HCT116 (cell line): ENCODE results near the gene MGST2. TPM values are rescaled to one million over a fixed set of nuclear protein-coding genes. Genes with fewer than 3 reads are reported as not detected.

Experiments
- ATAC-seq: fragments of 200-7000 bp; cut with Tn5 transposase; 2 replicates; pipeline ENCODE4 v1.9.1; 2020; ENCODE audit warnings: mild to moderate bottlenecking, moderate library complexity
- BruUV-seq: library from RNA; stranded (reverse); fragments of 400-500 nt; replicated peaks from 2 replicates; lab custom pipeline; 2021; lab: Mats Ljungman, UMichigan
- CTCF ChIA-PET: fragments of 300-600 bp; sonication (Branson Sonifier 250); formaldehyde crosslinking; loops from one replicate; lab custom pipeline; 2021; ENCODE audit warnings: antibody characterized with exemption; lab: Charles Lee
- POLR2A ChIA-PET: fragments of 300-600, 350-600 bp; sonication (Branson Sonifier 250); formaldehyde crosslinking; loops from one replicate; lab custom pipeline; 2021; ENCODE audit warnings: antibody characterized with exemption; lab: Charles Lee
- RAD21 ChIA-PET, 2 experiments: fragments of 300-600 bp; sonication (Branson Sonifier 250); formaldehyde crosslinking; loops; one replicate each; lab custom pipeline; 2023; ENCODE audit warnings: low total read pairs in 2 of 2; ENCODE audit not compliant: uncharacterized antibody in 2 of 2, unreplicated experiment in 2 of 2, low non-redundant PET in 1 of 2; lab: Charles Lee
- DNase-seq: peaks from one replicate; pipeline ENCODE4 v3.0.0-alpha.2; 2010; ENCODE audit warnings: low read depth, low spot score
- H2AFZ ChIP-seq: fragments of 200-600 bp; shearing (Covaris generic), sonication (generic); 2 replicates; pipeline ENCODE4 v1.6.1; 2017; ENCODE audit warnings: low read depth, mixed run types, mixed read lengths, antibody characterized with exemption, low read length; ENCODE audit not compliant: poor library complexity, severe bottlenecking
- H3K27ac ChIP-seq: 2 replicates; pipeline ENCODE4 v1.5.1; 2012; ENCODE audit warnings: low read depth, low read length
- H3K27me3 ChIP-seq: fragments of 200-600 bp; sonication (generic); 2 replicates; pipeline ENCODE4 v1.6.1; 2016; ENCODE audit warnings: mixed run types, low read length, mixed read lengths; ENCODE audit not compliant: insufficient read depth
- H3K36me3 ChIP-seq, 2 experiments: fragments of 200-500 bp in 1 of 2; fragments of 200-600 bp in 1 of 2; sonication (Bioruptor generic) in 1 of 2; sonication (generic) in 1 of 2; 2 replicates each; pipeline versions ENCODE4 v1.5.1 to v1.6.1; 2014 to 2016; ENCODE audit warnings: low read length in 2 of 2, inconsistent platforms in 1 of 2, mixed read lengths in 1 of 2, mixed run types in 1 of 2; ENCODE audit not compliant: insufficient read depth in 2 of 2, control insufficient read depth in 1 of 2
- H3K4me1 ChIP-seq, 2 experiments: fragments of 200-600 bp in 1 of 2; sonication (generic) in 1 of 2; 2 replicates each; pipeline versions ENCODE4 v1.5.1 to v1.6.1; 2012 to 2017; ENCODE audit warnings: low read length in 2 of 2, inconsistent platforms in 1 of 2, mild to moderate bottlenecking in 1 of 2, mixed read lengths in 1 of 2, mixed run types in 1 of 2, moderate library complexity in 1 of 2; ENCODE audit not compliant: insufficient read depth in 2 of 2, control insufficient read depth in 1 of 2
- H3K4me2 ChIP-seq: fragments of 200-600 bp; sonication (generic); 2 replicates; pipeline ENCODE4 v1.6.1; 2017; ENCODE audit warnings: mixed run types, low read length, mixed read lengths
- H3K4me3 ChIP-seq, 2 experiments: fragments of 200-600 bp in 1 of 2; sonication (generic) in 1 of 2; replicated peaks in 1 of 2; 2 replicates each; pipeline ENCODE4 v1.5.1; 2011 to 2016; ENCODE audit warnings: low read length in 2 of 2, control low read depth in 1 of 2, low read depth in 1 of 2, mild to moderate bottlenecking in 1 of 2, mixed read lengths in 1 of 2, mixed run types in 1 of 2
- H3K79me2 ChIP-seq: fragments of 200-600 bp; sonication (generic); 2 replicates; pipeline ENCODE4 v1.6.1; 2017; ENCODE audit warnings: mild to moderate bottlenecking, mixed run types, low read length, moderate library complexity, mixed read lengths; ENCODE audit not compliant: insufficient read depth
- H3K9ac ChIP-seq: fragments of 200-600 bp; sonication (generic); 2 replicates; pipeline ENCODE4 v1.6.1; 2016; ENCODE audit warnings: low read length, mixed read lengths
- H3K9me2 ChIP-seq: fragments of 200-600 bp; sonication (generic), shearing (Covaris generic); 2 replicates; pipeline ENCODE4 v1.6.1; 2017; ENCODE audit warnings: mixed run types, mild to moderate bottlenecking, moderate library complexity; ENCODE audit not compliant: insufficient read depth
- H3K9me3 ChIP-seq, 2 experiments: fragments of 200-500 bp in 1 of 2; fragments of 200-600 bp in 1 of 2; sonication (Bioruptor generic) in 1 of 2; sonication (generic) in 1 of 2; 2 replicates each; pipeline ENCODE4 v1.6.1; 2014 to 2017; ENCODE audit warnings: low read length in 2 of 2, mixed read lengths in 2 of 2, inconsistent platforms in 1 of 2, low read depth in 1 of 2, mild to moderate bottlenecking in 1 of 2, mixed run types in 1 of 2, moderate library complexity in 1 of 2; ENCODE audit not compliant: control insufficient read depth in 1 of 2, insufficient read depth in 1 of 2
- H4K20me1 ChIP-seq: fragments of 200-600 bp; sonication (generic), shearing (Covaris generic); 2 replicates; pipeline ENCODE4 v1.6.1; 2017; ENCODE audit warnings: mixed run types, mild to moderate bottlenecking, moderate library complexity; ENCODE audit not compliant: insufficient read depth
- CEBPB ChIP-seq: IDR thresholded peaks from 2 replicates; pipeline ENCODE4 v1.6.1; 2012; ENCODE audit warnings: low read depth
- EGR1 ChIP-seq: IDR thresholded peaks from 2 replicates; pipeline ENCODE4 v1.6.1; 2012; ENCODE audit warnings: low read depth
- FOSL1 ChIP-seq: IDR thresholded peaks from 2 replicates; pipeline ENCODE4 v1.6.1; 2012; ENCODE audit warnings: low read depth
- POLR2AphosphoS5 ChIP-seq: IDR thresholded peaks from 2 replicates; pipeline ENCODE4 v1.6.1; 2011; ENCODE audit warnings: mild to moderate bottlenecking, low read depth, low read length, moderate library complexity
- RAD21 ChIP-seq: IDR thresholded peaks from 2 replicates; pipeline ENCODE4 v1.6.1; 2012; ENCODE audit warnings: low read depth, mild to moderate bottlenecking
- intact Hi-C: fragments of 100-400 bp; cut with micrococcal nuclease; formaldehyde crosslinking; loops from 2 replicates; pipeline ENCODE4 v1.10.0; 2022
- total RNA-seq: library from RNA; stranded (reverse); gene quantifications from one replicate; pipeline ENCODE4 v1.2.1, GENCODE V29; 2021; ENCODE audit not compliant: unreplicated experiment
- TF ChIP-seq, protein P1 (sequence below): IDR thresholded peaks from 2 replicates; pipeline ENCODE4 v1.6.1; 2012

MGST2 gene
- total RNA-seq, 1 experiment from 2014 or later, result 24.3 TPM

DNA sequence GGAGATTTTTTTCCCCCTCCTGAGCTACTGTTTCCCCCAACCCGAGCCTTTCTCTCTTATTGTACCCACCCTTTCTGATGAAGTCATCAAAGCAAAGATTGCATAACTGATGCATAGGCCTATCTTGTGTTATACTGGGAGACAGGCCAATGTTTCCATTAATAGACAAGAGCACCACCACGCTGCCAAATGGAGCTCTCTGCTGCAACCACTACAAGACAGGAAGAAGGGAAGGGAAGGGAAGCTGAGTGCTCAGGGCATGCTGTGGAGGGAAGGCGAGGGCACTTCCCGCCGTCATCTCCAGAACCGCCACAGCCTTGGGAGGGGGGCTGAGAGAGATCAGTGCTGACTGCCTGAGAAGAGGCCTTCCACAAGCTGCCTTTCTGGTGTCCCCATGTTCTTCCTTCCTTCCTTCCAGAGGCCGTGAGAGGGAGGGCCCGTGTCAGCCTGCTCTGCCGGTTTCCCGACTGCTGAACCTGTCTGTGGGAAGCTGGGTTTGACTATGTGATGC lies 75.0 kb downstream of the MGST2 start:
- Histone ChIP-seq H3K4me3 (no peak overlapping the region), H3K79me2 (no peaks in the 10 kb centered on the region), H3K27me3 (no peaks in the 10 kb centered on the region)
- intact Hi-C loops, result no loop called here
- TF ChIP-seq CEBPB (peak; percentile 63), EGR1 (no peak), POLR2AphosphoS5 (no peak), RAD21 (peak; percentile 35)
- TF ChIP-seq, protein P1, sequence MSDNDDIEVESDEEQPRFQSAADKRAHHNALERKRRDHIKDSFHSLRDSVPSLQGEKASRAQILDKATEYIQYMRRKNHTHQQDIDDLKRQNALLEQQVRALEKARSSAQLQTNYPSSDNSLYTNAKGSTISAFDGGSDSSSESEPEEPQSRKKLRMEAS, result peak; percentile 52; the same call in 1 of the 2 replicates
- TF ChIP-seq, all 23 proteins: peak for 3
- H3K9me3 ChIP-seq, result no peaks in the 10 kb centered on the region
- RAD21 ChIA-PET, result no interaction called here
- no peak overlapping the region for H3K9ac ChIP-seq
- H3K4me1 ChIP-seq, result 0 out of 4 replicates have a peak, but pooled peaks cover 0 to 3% of the 10 kb centered on the region in 2 experiments
- H2AFZ ChIP-seq, result no peak overlapping the region
- no peaks in the 10 kb centered on the region for H3K9me2 ChIP-seq
- POLR2A ChIA-PET, result no interaction called here
- H4K20me1 ChIP-seq, result no peaks in the 10 kb centered on the region
- CTCF ChIA-PET, result interaction anchor here (1.0 to 1.2 kb wide), 3 partner anchors 75 to 121 kb away, joined by 3 to 4 read pairs (median 3); partner anchors contain the start of gene MGST2
- peak; percentile 32; the same call in 1 of the 2 replicates for ATAC-seq
- H3K36me3 ChIP-seq, result no peaks in the 10 kb centered on the region
- DNase-seq, result no peak
- no peak overlapping the region for H3K4me2 ChIP-seq
- no TSS peak for BruUV-seq
- H3K27ac ChIP-seq, result no peak overlapping the region

DNA sequence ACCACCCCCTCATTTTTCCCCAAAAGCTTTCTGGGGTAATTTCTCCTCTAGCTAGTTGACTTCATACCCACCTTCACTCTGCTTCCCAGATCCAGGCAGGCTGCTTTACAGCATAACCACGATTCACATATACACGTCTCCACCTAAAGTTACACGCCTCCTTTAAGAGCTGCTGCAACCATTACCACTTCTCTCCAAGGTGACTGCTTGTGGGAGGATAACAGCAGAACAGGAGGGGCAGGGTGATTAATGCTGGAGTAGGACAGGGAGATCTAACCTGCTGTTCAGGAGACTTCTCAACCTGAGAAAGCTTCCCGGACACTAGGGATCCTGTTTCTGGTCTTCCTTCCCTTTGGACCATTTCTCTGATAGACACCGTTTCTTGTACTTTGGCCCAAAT lies 77.4 kb downstream of the MGST2 start:
- Histone ChIP-seq H3K79me2 (no peaks in the 10 kb centered on the region), H3K9me2 (no peaks in the 10 kb centered on the region), H3K27me3 (no peaks in the 10 kb centered on the region), H3K36me3 (no peaks in the 10 kb centered on the region), H3K4me3 (no peak overlapping the region), H3K4me2 (no peak overlapping the region), H4K20me1 (no peaks in the 10 kb centered on the region), H3K4me1 (0 out of 4 replicates have a peak, but pooled peaks cover 0 to 3% of the 10 kb centered on the region in 2 experiments), H3K27ac (no peak overlapping the region), H2AFZ (no peak overlapping the region), H3K9me3 (no peaks in the 10 kb centered on the region), H3K9ac (no peak overlapping the region)
- DNase-seq (no peak), ATAC-seq (no peak)
- no peak for TF ChIP-seq FOSL1
- TF ChIP-seq POLR2AphosphoS5, result no peak
- intact Hi-C loops, result no loop called here
- BruUV-seq, result no TSS peak
- ChIA-PET POLR2A (no interaction called here), CTCF (no interaction called here), RAD21 (no interaction called here)
